Effector CD8-positive, alpha-beta T cell (primary cell): ENCODE measurements around the gene RAB4A.
"Not testable (repeated sequence)": the region's sequence is repeated elsewhere in the genome, so short reads cannot be mapped to it uniquely, and the experiment has no call there.

Experiments
- DNase-seq: peaks from one replicate; lab custom pipeline; 2025; lab: John Stamatoyannopoulos, UW

RAB4A gene

GRCh38 chr1:229298420-229298819 is 27.5 kb downstream of the RAB4A start:
- DNase-seq = no peak

- DNase-seq = no peak
These were observed 28.1 kb downstream of the RAB4A start for GRCh38 chr1:229298887-229299503.

GRCh38 chr1:229300099-229300757 is 29.3 kb downstream of the RAB4A start:
- no peak for DNase-seq

DNA sequence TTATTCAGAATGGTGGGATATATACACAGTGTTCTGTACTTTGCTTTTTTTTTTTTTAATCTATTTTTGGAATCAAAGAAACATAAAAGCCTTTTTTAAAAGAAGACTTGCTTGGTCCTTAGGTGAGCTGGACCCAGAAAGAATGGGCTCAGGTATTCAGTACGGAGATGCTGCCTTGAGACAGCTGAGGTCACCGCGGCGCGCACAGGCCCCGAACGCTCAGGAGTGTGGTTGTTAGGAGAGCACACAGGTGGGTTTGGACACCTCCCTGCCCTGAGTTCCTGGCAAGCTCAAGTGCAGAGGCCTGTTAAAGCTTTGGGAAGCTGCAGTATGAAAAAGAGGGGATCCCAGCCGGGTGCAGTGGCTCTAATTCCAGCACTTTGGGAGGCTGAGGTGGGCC is 31.8 kb downstream of the RAB4A start:
- no peak for DNase-seq

- no peak for DNase-seq
These were observed 32.9 kb downstream of the RAB4A start for GRCh38 chr1:229303855-229304254.

DNA sequence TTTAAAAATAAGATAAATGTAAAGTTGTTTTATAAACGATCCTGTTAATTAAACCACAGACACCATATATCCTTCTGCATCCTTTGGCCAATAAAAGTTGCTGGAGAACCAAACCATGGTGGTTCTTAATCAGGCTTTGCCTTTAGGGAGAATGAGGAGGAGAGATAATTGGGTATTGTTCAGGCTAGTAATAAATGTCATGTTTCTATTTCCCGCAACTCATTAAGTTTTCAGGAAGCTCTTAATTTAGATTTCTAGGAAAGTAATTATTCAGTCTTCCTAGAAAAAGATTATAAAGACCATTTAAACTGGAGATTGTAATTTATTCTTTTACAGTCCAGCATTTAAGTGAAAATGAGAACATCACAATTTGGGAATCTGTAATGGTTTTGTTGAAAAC is 34.5 kb downstream of the RAB4A start:
- DNase-seq = no peak

- DNase-seq = no peak
These were observed 38.2 kb downstream of the RAB4A start for GRCh38 chr1:229309074-229309473.

GRCh38 chr1:229309684-229310083 is 38.8 kb downstream of the RAB4A start:
- DNase-seq = no peak

DNA sequence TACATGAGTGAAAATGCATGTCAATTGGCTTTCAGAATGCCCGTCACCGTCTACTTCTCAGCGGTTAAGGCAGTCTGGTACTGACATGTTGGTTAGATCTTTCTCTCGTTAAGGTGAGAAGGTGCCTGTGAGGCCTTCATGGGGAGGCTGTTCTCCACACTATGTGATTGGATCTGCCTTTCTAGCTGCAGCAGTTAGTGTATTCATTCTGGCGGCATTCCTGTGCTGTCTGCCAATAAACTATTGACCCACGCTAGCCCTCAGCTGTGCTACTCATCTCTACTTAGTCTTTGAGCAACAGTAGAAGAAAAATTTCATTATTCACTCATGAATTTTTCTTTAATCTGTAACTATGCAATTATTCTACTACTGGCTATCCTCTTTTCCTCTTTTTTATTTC is 39.9 kb downstream of the RAB4A start:
- DNase-seq = no peak

DNA sequence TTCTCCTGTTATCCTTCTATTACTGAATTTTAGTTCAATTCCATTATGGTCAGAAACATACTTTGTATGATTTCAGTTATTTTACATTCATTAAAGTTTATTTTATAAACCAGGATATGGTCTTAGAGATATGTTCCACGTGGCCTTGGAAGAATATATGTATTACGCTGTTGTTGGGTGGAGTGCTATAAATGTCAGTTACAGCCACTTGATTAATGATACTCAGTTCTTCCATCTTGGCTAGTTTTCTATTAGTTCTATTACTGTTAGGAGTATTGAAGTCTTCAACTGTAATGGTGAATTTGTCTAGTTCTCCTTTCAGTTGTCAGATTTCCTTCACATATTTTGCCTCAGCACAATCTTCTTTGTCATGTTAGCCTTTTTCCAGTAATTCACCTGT is 45.3 kb downstream of the RAB4A start:
- no peak for DNase-seq

GRCh38 chr1:229318056-229318455 is 47.1 kb downstream of the RAB4A start:
- DNase-seq = no peak

- DNase-seq = no peak
These were observed 48.6 kb downstream of the RAB4A start for GRCh38 chr1:229319487-229319886.

DNA sequence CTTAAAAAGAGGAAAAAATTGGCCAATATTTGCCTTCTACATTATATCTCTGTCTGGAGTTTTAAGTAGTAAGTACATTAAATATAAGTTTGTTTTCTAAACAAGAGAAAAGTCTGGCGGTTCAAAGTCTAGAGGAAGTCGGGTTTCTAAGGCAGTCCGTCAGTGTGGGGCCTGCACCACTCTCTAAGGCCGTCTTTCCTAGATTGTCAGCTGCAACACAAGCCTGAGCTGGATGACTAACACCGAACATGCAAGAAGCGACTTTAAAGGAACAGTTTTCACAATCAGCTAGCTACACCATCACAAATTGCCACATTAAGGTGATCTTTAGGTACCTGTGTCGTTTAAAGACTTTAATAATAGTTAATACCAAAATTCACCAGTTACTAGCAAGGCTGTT is 52.3 kb downstream of the RAB4A start:
- DNase-seq = no peak

DNA sequence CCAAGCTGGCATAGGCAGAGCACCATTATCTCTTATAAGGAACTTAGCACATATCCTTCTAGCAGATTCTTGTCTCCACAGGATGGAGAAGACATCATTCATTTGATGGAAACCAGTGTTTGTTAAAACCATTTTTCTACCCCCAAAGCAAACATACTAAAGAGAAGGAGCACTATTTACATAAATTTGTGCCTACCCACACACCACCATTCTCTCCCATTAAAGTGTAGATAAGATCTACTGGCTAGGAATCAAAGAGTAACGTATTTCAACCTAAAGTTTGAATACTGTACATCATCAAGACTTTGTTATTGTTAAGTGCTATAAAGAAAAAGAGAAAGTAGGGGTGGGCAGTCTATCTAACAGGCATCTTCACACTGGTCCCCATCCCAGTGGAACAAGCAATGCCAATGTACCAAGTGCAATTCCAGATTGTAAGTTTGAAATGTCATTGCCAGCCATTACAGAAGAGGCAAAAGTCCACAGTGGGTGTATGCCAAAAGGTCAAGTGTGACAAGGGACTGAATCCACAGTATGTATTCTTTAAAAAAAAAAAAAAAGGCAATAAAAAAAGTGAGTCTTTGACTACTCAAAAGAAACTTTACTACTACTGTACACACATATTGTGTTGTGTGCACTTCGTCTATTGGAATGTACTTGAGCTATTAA is 53.1 kb downstream of the RAB4A start:
- no peak for DNase-seq

DNA sequence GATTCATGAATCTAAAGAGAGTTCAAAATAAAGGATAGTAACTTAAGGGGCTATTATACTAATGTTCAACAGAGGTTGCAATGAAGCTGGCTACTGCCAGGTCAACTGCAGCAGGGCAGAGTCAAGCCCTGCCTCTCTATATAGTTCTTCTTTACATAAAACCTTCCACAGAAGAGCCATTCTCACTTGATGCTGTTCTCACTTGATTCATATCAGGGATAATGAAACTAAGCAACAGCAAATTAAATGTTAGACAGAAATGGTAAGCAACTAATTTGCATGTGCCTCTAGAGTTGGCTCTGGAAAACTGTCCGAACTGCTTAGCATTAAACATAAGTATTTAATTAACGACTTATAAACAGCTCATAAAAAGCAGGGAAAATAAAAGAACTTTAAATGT is 54.5 kb downstream of the RAB4A start:
- no peak for DNase-seq

DNA sequence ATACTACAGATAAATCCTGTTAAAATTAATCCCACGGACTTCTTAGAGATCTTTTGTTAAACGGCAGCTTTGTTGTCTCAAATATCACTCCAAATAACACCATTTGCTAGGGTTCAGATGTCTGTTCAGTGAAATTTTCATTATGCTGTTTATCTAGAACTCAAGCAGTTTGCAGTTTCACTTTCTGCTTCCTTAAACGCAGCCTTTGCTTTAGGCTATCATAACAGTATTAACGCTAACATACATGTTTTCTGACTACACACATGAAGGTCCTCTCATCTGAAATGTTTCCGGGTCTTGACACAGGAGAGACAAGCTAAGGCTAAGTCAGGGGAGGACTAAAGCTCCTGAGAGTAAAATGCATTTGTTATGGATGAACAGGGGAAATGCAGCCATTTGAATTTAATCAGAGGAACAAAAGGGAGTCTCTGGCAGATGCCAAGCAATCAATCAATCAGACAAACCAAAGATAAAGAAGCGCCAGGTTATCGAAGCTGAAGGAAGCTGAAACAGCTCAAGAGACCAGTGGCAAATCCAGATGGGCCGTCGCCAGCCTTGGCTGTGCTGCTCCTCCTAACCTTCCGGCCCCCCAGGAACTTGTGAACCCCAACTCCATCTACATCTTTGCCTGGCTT is 55.1 kb downstream of the RAB4A start:
- DNase-seq = no peak

- DNase-seq = no peak
These were observed 55.7 kb downstream of the RAB4A start for GRCh38 chr1:229326601-229327000.

DNA sequence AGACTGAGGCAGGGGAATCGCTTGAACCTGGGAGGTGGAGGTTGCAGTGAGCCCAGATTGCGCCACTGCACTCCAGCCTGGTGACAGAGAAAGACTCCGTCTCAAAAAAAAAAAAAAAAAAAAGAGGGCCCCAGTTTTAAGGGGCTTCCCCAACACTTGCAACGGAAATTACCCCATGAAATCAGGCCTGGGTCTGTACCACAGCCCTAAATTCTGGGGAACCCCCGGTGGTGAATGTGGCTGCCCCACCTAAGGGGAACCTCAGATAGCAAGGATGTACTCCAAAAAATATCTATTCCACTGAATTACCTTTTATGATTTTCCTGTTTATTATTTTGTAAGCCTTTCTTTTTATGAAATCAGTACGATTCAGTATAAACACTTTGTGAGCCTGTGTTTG is 56.9 kb downstream of the RAB4A start:
- not testable (repeated sequence) for DNase-seq

GRCh38 chr1:229328598-229329362 is 57.9 kb downstream of the RAB4A start:
- no peak for DNase-seq

DNA sequence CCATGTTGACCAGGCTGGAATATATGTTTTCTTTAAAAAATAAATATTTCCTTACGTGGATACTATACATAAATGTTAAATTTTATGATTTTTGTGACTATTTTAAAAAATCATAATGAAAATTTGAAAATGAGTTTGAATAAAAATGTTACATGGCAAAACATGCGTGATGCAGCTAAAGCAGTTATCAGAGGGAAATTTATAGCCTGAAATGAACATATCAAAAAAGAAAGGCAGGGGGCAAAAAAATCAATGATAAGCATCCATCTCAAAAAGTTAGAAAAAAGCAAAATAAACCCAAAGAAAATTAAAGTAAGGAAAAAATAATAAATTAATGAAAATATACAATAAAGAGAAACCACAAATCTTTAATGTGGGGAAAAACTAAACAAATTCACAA is 63.4 kb downstream of the RAB4A start:
- DNase-seq = no peak

DNA sequence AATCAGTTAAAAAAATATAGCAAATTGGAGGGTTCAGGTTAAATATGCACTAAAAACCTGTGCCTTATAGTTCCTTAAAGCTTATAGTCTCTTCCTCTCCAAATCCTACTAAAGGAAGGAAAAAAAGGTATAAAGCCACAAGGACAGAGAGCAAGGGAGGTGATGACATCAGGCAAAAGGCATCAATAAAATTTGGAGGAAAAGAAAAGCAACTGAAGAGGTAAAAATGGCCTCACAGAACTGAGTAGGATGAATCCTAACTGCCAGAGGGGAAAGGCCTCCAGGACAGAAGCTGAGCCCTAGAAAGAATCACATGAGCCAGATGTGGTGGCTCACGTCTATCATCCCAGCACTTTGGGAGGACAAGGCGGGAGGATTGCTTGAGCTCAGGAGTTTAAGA is 63.8 kb downstream of the RAB4A start:
- DNase-seq = no peak

DNA sequence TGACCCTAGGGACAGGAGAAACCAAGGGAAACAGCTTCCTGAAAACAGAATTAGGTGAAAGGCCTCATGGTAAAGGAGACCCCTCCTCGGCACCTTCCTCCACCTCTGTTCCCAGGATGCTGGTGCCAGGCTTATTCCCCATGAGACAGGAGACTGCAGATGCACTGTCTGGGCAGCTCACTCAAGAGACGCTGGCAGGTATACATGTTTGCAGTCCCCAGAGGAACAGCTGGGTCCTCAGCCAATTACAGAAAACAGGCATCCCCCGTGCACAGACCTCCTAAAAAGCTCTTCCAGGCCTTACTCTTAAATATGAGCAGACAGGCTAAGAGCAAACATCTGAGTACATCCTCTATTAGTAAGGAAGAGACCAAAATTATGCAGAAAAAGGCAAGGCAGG is 65.4 kb downstream of the RAB4A start:
- DNase-seq = no peak
